MM.1S (cell line): Measurements from ENCODE around the gene RDH12.
"Not testable (repeated sequence)": the region's sequence is repeated elsewhere in the genome, so short reads cannot be mapped to it uniquely, and the experiment has no call there.

Source experiments
- DNase-seq: peaks from one replicate; pipeline ENCODE4 v3.0.0-alpha.2; 2015
- H2AFZ ChIP-seq: fragments of 300-600 bp; sonication (generic); 2 replicates; pipeline ENCODE4 v1.6.0; 2016; ENCODE audit warnings: antibody characterized with exemption, low read length
- H3F3A ChIP-seq: fragments of 300-600 bp; sonication (generic); 2 replicates; pipeline ENCODE4 v1.6.1; 2016; ENCODE audit warnings: mild to moderate bottlenecking, antibody characterized with exemption, low read length, moderate library complexity, mixed read lengths; ENCODE audit not compliant: insufficient read depth
- H3K27ac ChIP-seq: fragments of 300-600 bp; sonication (generic); 2 replicates; pipeline ENCODE4 v1.5.1; 2016; ENCODE audit warnings: mild to moderate bottlenecking, low read length
- H3K27me3 ChIP-seq: fragments of 300-600 bp; sonication (generic); replicated peaks from 2 replicates; pipeline ENCODE4 v1.6.0; 2016; ENCODE audit warnings: low read length; ENCODE audit not compliant: insufficient read depth
- H3K36me3 ChIP-seq: fragments of 300-600 bp; sonication (generic); replicated peaks from 2 replicates; pipeline ENCODE4 v1.6.1; 2016; ENCODE audit warnings: mild to moderate bottlenecking, low read length, mixed read lengths; ENCODE audit not compliant: insufficient read depth
- H3K4me1 ChIP-seq: fragments of 300-600 bp; sonication (generic); 2 replicates; pipeline ENCODE4 v1.6.1; 2016; ENCODE audit warnings: low read length, mixed read lengths
- H3K4me2 ChIP-seq: fragments of 300-600 bp; sonication (generic); 2 replicates; pipeline ENCODE4 v1.6.0; 2016; ENCODE audit warnings: low read depth, low read length
- H3K4me3 ChIP-seq: fragments of 300-600 bp; sonication (generic); 2 replicates; pipeline ENCODE4 v1.5.1; 2016; ENCODE audit warnings: low read length, mixed read lengths
- H3K79me2 ChIP-seq: fragments of 300-600 bp; sonication (generic); 2 replicates; pipeline ENCODE4 v1.6.1; 2016; ENCODE audit warnings: mixed run types, low read length, mixed read lengths
- H3K9ac ChIP-seq: fragments of 300-600 bp; sonication (generic); 2 replicates; pipeline ENCODE4 v1.6.1; 2016; ENCODE audit warnings: low read length, mixed read lengths
- H3K9me2 ChIP-seq: fragments of 300-600 bp; sonication (generic); replicated peaks from 2 replicates; pipeline ENCODE4 v1.6.1; 2016; ENCODE audit warnings: mild to moderate bottlenecking, low read length, mixed read lengths; ENCODE audit not compliant: insufficient read depth
- H3K9me3 ChIP-seq: fragments of 300-600 bp; sonication (generic); replicated peaks from 2 replicates; pipeline ENCODE4 v1.6.1; 2016; ENCODE audit warnings: mild to moderate bottlenecking, low read length, mixed read lengths; ENCODE audit not compliant: insufficient read depth
- H4K20me1 ChIP-seq: fragments of 300-600 bp; sonication (generic); 2 replicates; pipeline ENCODE4 v1.6.1; 2016; ENCODE audit warnings: mild to moderate bottlenecking, low read length, moderate library complexity, mixed read lengths; ENCODE audit not compliant: insufficient read depth
- EZH2 ChIP-seq: fragments of 300-600 bp; sonication (generic); optimal IDR thresholded peaks from 2 replicates; pipeline ENCODE3; 2017; ENCODE audit warnings: low read depth, mild to moderate bottlenecking, antibody characterized with exemption, low read length, mixed read lengths
- EZH2phosphoT487 ChIP-seq: fragments of 300-600 bp; sonication (generic); IDR thresholded peaks from 2 replicates; pipeline ENCODE4 v1.6.1; 2018; ENCODE audit warnings: antibody characterized with exemption, low read length
- TF ChIP-seq, protein P1 (sequence below): fragments of 300-600 bp; sonication (generic); IDR thresholded peaks from 2 replicates; pipeline ENCODE4 v1.5.1; 2016; ENCODE audit warnings: antibody characterized with exemption, low read length, mixed read lengths

RDH12 gene

GRCh38 chr14:67701492-67701891 lies at the start of gene RDH12:
RDH12 (plus strand) TSS chr14:67701886; CDS start chr14:67722643, 20,757 bp downstream.
- H3K27me3 ChIP-seq, H2AFZ ChIP-seq, H3K4me2 ChIP-seq, H3K9me3 ChIP-seq, H3K9me2 ChIP-seq, H3K9ac ChIP-seq, H3K27ac ChIP-seq, H3K79me2 ChIP-seq, H3F3A ChIP-seq, H3K4me3 ChIP-seq, H3K36me3 ChIP-seq, DNase-seq, H3K4me1 ChIP-seq, H4K20me1 ChIP-seq: not testable (repeated sequence)

DNA sequence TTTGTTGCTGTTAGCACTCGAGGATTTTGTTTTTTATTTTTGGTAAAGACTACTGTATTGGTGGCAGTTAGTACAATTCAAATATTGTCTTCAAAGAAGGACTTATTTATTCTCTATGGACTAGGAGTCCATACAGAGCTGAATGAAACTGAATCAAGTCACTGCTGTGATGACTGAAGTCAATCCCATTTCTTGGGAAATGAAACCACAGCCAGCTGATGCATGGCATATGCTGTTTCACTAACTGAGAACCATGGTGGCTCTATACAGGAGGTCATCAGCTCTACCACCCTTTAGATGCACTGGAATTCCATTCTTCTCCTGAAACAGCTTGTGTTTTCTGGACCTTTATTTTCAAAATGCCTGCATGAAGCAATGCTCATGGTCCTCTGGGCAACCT lies 49.5 kb upstream of the RDH12 start:
- DNase-seq = no peak
- TF ChIP-seq EZH2 (no peak), EZH2phosphoT487 (no peak)
- TF ChIP-seq, protein P1, sequence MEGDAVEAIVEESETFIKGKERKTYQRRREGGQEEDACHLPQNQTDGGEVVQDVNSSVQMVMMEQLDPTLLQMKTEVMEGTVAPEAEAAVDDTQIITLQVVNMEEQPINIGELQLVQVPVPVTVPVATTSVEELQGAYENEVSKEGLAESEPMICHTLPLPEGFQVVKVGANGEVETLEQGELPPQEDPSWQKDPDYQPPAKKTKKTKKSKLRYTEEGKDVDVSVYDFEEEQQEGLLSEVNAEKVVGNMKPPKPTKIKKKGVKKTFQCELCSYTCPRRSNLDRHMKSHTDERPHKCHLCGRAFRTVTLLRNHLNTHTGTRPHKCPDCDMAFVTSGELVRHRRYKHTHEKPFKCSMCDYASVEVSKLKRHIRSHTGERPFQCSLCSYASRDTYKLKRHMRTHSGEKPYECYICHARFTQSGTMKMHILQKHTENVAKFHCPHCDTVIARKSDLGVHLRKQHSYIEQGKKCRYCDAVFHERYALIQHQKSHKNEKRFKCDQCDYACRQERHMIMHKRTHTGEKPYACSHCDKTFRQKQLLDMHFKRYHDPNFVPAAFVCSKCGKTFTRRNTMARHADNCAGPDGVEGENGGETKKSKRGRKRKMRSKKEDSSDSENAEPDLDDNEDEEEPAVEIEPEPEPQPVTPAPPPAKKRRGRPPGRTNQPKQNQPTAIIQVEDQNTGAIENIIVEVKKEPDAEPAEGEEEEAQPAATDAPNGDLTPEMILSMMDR = no peak
- Histone ChIP-seq H3K9ac (no peak overlapping the region), H4K20me1 (no peaks in the 10 kb centered on the region), H3K4me3 (no peak overlapping the region), H3K36me3 (no peaks in the 10 kb centered on the region), H2AFZ (no peak overlapping the region), H3K4me1 (no peaks in the 10 kb centered on the region), H3K4me2 (no peak overlapping the region), H3K9me3 (no peaks in the 10 kb centered on the region), H3F3A (no peaks in the 10 kb centered on the region), H3K27me3 (no peaks in the 10 kb centered on the region), H3K27ac (no peak overlapping the region), H3K79me2 (no peaks in the 10 kb centered on the region), H3K9me2 (no peaks in the 10 kb centered on the region)

DNA sequence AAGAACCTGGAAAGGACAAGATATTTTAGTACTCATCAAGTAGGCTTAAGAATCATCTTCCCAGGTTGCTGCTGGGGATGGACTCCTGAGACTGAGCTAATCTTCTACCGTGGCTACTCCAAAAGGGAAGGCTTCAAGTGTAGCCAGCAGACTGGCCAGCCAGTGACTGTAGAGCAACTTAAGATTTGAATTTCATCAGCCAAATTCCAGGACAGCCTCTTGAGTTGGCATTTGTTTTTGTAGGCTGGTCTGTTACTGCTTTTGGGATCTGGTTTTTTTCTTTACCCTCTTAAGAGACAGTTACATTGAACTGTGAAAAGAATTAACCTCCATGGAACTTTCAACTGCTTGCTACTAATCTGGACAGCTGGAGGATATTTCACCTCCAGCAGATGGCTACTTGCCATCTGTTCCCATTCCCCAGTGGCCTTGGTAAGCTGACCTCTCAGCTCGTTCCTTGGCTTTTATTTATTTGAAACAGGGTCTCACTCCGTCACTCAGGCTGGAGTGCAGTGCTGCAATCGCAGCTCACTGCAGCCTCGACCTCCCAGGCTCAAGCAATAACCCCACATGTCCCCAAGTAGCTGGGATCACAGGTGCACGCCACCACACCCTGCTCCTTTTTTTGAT lies 47.9 kb upstream of the RDH12 start:
- H3K27ac ChIP-seq = no peak overlapping the region
- no peak overlapping the region for H3K4me2 ChIP-seq
- no peaks in the 10 kb centered on the region for H3K27me3 ChIP-seq
- H4K20me1 ChIP-seq = no peaks in the 10 kb centered on the region
- H2AFZ ChIP-seq = no peak overlapping the region
- H3K79me2 ChIP-seq = no peaks in the 10 kb centered on the region
- no peaks in the 10 kb centered on the region for H3K36me3 ChIP-seq
- no peaks in the 10 kb centered on the region for H3F3A ChIP-seq
- H3K9ac ChIP-seq = no peak overlapping the region
- no peak overlapping the region for H3K4me3 ChIP-seq
- DNase-seq = no peak
- H3K9me2 ChIP-seq = no peaks in the 10 kb centered on the region
- no peaks in the 10 kb centered on the region for H3K9me3 ChIP-seq
- no peaks in the 10 kb centered on the region for H3K4me1 ChIP-seq
- TF ChIP-seq, protein P1 = no peak
- no peak for TF ChIP-seq EZH2
- no peak for TF ChIP-seq EZH2phosphoT487

DNA sequence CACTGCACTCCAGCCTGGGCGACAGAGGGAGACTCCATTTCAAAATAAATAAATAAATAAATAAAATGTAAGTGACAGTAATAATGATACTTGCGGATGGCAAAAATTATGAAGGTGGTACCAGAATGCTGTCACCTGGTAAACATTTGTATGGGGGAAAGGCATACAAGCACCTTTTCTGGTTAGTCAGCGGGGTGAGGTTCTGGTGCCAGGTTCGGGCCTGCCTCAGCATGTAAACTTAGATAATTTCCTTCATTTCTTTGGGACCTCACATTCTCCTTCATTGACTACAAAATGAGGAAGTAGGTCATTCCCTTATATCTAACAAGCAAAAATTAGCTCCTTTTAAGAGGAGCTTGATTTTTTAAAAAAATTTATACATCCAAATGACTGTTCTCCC lies 38.1 kb upstream of the RDH12 start:
- Histone ChIP-seq H3K79me2 (peaks cover 21% of the 10 kb centered on the region), H3K9me2 (no peaks in the 10 kb centered on the region), H3K36me3 (no peaks in the 10 kb centered on the region), H3K9ac (no peak overlapping the region), H4K20me1 (no peaks in the 10 kb centered on the region), H3K4me1 (no peaks in the 10 kb centered on the region), H3K4me2 (no peak overlapping the region), H2AFZ (no peak overlapping the region), H3K27me3 (no peaks in the 10 kb centered on the region), H3F3A (no peaks in the 10 kb centered on the region), H3K4me3 (no peak overlapping the region), H3K27ac (no peak overlapping the region), H3K9me3 (no peaks in the 10 kb centered on the region)
- no peak for DNase-seq
- TF ChIP-seq EZH2 = no peak
- TF ChIP-seq, protein P1 = no peak
- TF ChIP-seq EZH2phosphoT487 = no peak
